GM23338 (cell line): ENCODE data around the gene FOXP1.

ENCODE experiments used
- CREB1 ChIP-seq: fragments of 250-450 bp; sonication (Bioruptor Pico); IDR thresholded peaks from 2 replicates; pipeline ENCODE4 v1.5.0; 2020; ENCODE audit warnings: low read depth, mild to moderate bottlenecking, moderate library complexity
- CTCF ChIP-seq, 2 experiments: fragments of 200-600 bp in 1 of 2; sonication (generic) in 1 of 2; conservative IDR thresholded peaks; 2 replicates each; pipeline versions ENCODE4 v1.5.1 to v1.6.1; 2016 to 2017; ENCODE audit warnings: antibody characterized with exemption in 2 of 2, low read depth in 2 of 2, mild to moderate bottlenecking in 2 of 2, moderate library complexity in 1 of 2
- EZH2 ChIP-seq: fragments of 200-600 bp; sonication (generic); IDR thresholded peaks from one replicate; pipeline ENCODE4 v1.8.0; 2017; ENCODE audit warnings: antibody characterized with exemption, mild to moderate bottlenecking, low read depth; ENCODE audit not compliant: unreplicated experiment
- EZH2phosphoT487 ChIP-seq: fragments of 200-600 bp; sonication (generic); IDR thresholded peaks from one replicate; pipeline ENCODE4 v1.8.1; 2018; ENCODE audit warnings: antibody characterized with exemption; ENCODE audit not compliant: unreplicated experiment
- JUNB ChIP-seq: IDR thresholded peaks from one replicate; pipeline ENCODE4 v1.6.1; 2016; ENCODE audit warnings: antibody characterized with exemption; ENCODE audit not compliant: unreplicated experiment
- POLR2AphosphoS5 ChIP-seq: IDR thresholded peaks from 2 replicates; pipeline ENCODE4 v1.6.1; 2016; ENCODE audit warnings: antibody characterized with exemption, low read depth
- TF ChIP-seq, protein P1 (sequence below): IDR thresholded peaks from one replicate; pipeline ENCODE4 v1.6.1; 2018; ENCODE audit warnings: antibody characterized with exemption; ENCODE audit not compliant: unreplicated experiment

DNA sequence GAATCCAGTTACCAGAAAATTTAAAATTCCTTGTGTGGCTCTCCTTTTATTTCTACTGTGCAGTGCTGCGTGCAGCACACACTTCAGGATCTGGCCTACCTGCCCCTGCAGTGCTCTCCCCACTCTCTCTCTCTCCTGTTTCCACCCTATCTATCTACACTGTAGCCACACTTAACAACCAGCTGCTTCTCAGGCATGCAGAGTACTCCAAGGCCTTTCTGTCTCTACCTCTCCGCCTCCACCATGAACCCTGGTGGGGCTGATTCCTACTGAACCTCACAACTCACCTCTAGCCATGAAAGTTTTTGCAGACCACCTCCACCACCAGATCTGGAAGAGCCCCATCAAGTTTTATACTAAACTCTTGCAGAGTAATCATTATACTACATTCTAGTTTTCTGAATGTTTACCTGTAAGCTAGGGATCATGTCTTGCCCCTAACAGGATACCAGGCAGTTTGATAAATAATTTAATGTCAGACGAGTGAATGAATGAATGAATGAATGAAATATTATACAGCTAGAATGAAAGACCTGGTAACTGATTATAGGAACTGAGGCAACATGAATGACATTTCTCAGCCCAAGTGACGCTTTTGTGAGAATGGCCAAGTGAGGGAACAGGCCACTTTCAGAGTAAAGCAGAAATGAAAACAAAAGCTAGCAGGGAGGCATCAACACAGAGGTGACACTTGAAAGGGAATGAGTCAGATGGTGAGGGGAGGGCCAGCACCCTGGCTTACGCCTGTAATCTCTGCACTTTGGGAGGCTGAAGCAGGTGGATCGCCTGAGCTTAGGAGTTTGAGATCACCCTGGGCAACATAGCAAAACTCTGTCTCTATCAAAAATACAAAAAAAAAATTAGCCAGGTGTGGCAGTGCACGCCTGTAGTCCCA lies 363.5 kb downstream of the FOXP1 start:
- TF ChIP-seq CTCF (conservative IDR thresholded peaks at IDR 0.05; ENCODE audit: low read depth in 2 of 2) (no peak), POLR2AphosphoS5 (no peak), EZH2phosphoT487 (no peak), EZH2 (no peak), CREB1 (CRISPR knock-in tag) (no peak), JUNB (no peak)
- TF ChIP-seq, protein P1, sequence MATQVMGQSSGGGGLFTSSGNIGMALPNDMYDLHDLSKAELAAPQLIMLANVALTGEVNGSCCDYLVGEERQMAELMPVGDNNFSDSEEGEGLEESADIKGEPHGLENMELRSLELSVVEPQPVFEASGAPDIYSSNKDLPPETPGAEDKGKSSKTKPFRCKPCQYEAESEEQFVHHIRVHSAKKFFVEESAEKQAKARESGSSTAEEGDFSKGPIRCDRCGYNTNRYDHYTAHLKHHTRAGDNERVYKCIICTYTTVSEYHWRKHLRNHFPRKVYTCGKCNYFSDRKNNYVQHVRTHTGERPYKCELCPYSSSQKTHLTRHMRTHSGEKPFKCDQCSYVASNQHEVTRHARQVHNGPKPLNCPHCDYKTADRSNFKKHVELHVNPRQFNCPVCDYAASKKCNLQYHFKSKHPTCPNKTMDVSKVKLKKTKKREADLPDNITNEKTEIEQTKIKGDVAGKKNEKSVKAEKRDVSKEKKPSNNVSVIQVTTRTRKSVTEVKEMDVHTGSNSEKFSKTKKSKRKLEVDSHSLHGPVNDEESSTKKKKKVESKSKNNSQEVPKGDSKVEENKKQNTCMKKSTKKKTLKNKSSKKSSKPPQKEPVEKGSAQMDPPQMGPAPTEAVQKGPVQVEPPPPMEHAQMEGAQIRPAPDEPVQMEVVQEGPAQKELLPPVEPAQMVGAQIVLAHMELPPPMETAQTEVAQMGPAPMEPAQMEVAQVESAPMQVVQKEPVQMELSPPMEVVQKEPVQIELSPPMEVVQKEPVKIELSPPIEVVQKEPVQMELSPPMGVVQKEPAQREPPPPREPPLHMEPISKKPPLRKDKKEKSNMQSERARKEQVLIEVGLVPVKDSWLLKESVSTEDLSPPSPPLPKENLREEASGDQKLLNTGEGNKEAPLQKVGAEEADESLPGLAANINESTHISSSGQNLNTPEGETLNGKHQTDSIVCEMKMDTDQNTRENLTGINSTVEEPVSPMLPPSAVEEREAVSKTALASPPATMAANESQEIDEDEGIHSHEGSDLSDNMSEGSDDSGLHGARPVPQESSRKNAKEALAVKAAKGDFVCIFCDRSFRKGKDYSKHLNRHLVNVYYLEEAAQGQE: no peak
